Esophagus squamous epithelium (tissue), 4 donors: Measurements from ENCODE around the gene SLC16A12. TPM values are rescaled to one million over a fixed set of nuclear protein-coding genes. Genes with fewer than 3 reads are reported as not detected.

Experiments used
- total RNA-seq, 4 donors: library from RNA; depleted of rRNA; stranded (reverse); fragments of >200 nt; gene quantifications; one replicate each; pipeline ENCODE4 v1.1.0, GENCODE V29; 2016

Gene SLC16A12
- total RNA-seq, 4 donors from 2014 or later: 0.18 to 1.3 (median 0.23) TPM; not detected in 1

Other genes starting within 250 kb of the SLC16A12 start
- gene IFIT2, start 233.5 kb downstream of the SLC16A12 start, total RNA-seq: 1 to 10 TPM in 2 of 4 donors, under 1 TPM in 2; 0.26 to 3.0 (median 1.5) TPM
- 10 to 100 TPM in 1 of 4 donors, 1 to 10 TPM in 3; 1.0 to 14.6 (median 4.2) TPM for gene IFIT3, start 207.6 kb downstream of the SLC16A12 start, total RNA-seq
- not detected for gene IFIT1B, start 157.5 kb downstream of the SLC16A12 start, total RNA-seq
- 10 to 100 TPM in 1 of 4 donors, 1 to 10 TPM in 2, under 1 TPM in 1; 0.61 to 12.3 (median 2.6) TPM for gene IFIT1, start 143.0 kb downstream of the SLC16A12 start, total RNA-seq
- gene IFIT5, start 121.0 kb downstream of the SLC16A12 start, total RNA-seq: 10 to 100 TPM in 1 of 4 donors, 1 to 10 TPM in 3; 4.2 to 12.4 (median 6.5) TPM
- 10 to 100 TPM in 1 of 4 donors, 1 to 10 TPM in 3; 5.8 to 12.6 (median 7.9) TPM for gene PANK1, start 109.6 kb upstream of the SLC16A12 start, total RNA-seq
- gene KIF20B, start 166.0 kb upstream of the SLC16A12 start, total RNA-seq: 10 to 100 TPM in 1 of 4 donors, 1 to 10 TPM in 3; 4.2 to 13.4 (median 8.6) TPM